Heart left ventricle (tissue), 13 donors: ENCODE results near the gene CCDC159.

ENCODE experiments used
- CTCF ChIP-seq, 12 donors: fragments of 200-600 bp; sonication (generic) in 4 of 12; IDR thresholded peaks; one replicate each; pipeline versions ENCODE4 v1.5.0 to v1.8.0; 2018 to 2022; ENCODE audit warnings: antibody characterized with exemption in 12 of 12, mild to moderate bottlenecking in 5 of 12
- POLR2A ChIP-seq, 2 donors: fragments of 450-650 bp; IDR thresholded peaks; one replicate each; pipeline ENCODE4 v1.6.1; 2017; ENCODE audit warnings: antibody characterized with exemption in 2 of 2, mild to moderate bottlenecking in 2 of 2, moderate library complexity in 2 of 2
- donor health status: ischemic (EF 13 %, LVEDD 7.1; RV severe dilation, severe dysfunction).
- donor health status: DM: no; HTN: yes; CAD: no.
- donor health status: DM: no; HTN: no; CAD: no.
- donor health status: ischemic (EF 25% LVEDD 6.9; RV normal size, moderate dysfunction).
- donor health status: ischemic (EF 25% LVEDD 5.7; RV mildly dilated, moderate dysfunction).
- donor health status: ischemic (EF 35%, LVEDD 5.7; RV mildly dilated, moderate dysfunction).
- donor health status: nonischemic (EF 11% LVEDD 7.7; RV severe dilation, severe dysfunction).
- donor health status: DM: yes; HTN: yes; CAD: no.
- donor health status: PGD.
- donor health status: ischemic (EF 29% LVEDD 5.4; RV normal size, mild dysfunction).
- donor health status: nonischemic (EF 23%, LVEDD 6.1; RV moderate dilation, normal function).

- TF ChIP-seq CTCF (IDR thresholded peaks at IDR 0.05): no peak
- no peak for TF ChIP-seq POLR2A (IDR thresholded peaks at IDR 0.05)
These were observed 55.7 kb downstream of the CCDC159 start for GRCh38 chr19:11401808-11402543.
